Left lung (tissue), 10 donors: ENCODE measurements around the gene BAG3. TPM values are rescaled to one million over a fixed set of nuclear protein-coding genes. Genes with fewer than 3 reads are reported as not detected.

Experiments
- ATAC-seq: fragments of 200-7000 bp; cut with Tn5 transposase; one replicate; pipeline ENCODE4 v1.9.1; 2020; ENCODE audit warnings: moderate library complexity
- DNase-seq, 4 donors: peaks; one replicate each; pipeline ENCODE4 v3.0.0-alpha.2; 2013 to 2020
- H3K27ac ChIP-seq, 2 donors: fragments of 200-600 bp; sonication (generic) in 1 of 2; one replicate each; pipeline versions ENCODE4 v1.5.0 to v1.8.0; 2020 to 2021
- H3K27me3 ChIP-seq, 2 donors: fragments of 200-600 bp; sonication (generic) in 1 of 2; one replicate each; pipeline versions ENCODE4 v1.5.0 to v1.8.0; 2020 to 2021
- H3K36me3 ChIP-seq, 2 donors: fragments of 200-600 bp; sonication (generic) in 1 of 2; one replicate each; pipeline versions ENCODE4 v1.5.0 to v1.8.0; 2020 to 2021
- H3K4me1 ChIP-seq, 2 donors: fragments of 200-600 bp; one replicate each; pipeline ENCODE4 v1.8.0; 2021
- H3K4me3 ChIP-seq, 2 donors: fragments of 200-600 bp; sonication (generic) in 1 of 2; one replicate each; pipeline versions ENCODE4 v1.5.0 to v1.8.0; 2020 to 2021; ENCODE audit warnings: mild to moderate bottlenecking in 1 of 2
- H3K9me3 ChIP-seq, 2 donors: fragments of 200-600 bp; sonication (generic) in 1 of 2; one replicate each; pipeline versions ENCODE4 v1.5.0 to v1.8.0; 2020 to 2021
- CTCF ChIP-seq, 2 donors: fragments of 200-600 bp; sonication (generic) in 1 of 2; IDR thresholded peaks; one replicate each; pipeline versions ENCODE4 v1.5.0 to v1.8.0; 2021; ENCODE audit warnings: antibody characterized with exemption in 2 of 2
- intact Hi-C, 2 donors: fragments of 100-400 bp; cut with DNase I; formaldehyde crosslinking; loops; one replicate each; pipeline versions ENCODE4 v1.11.2 to v1.14.2; 2022
- polyA plus RNA-seq, 6 donors: library from polyadenylated mRNA; unstranded; fragments of 120-200 nt; gene quantifications; one replicate each; pipeline ENCODE4 v1.2.1, GENCODE V29; 2013; ENCODE audit not compliant: insufficient read length in 6 of 6
- total RNA-seq, 2 donors: library from RNA; stranded (reverse); fragmentation: NEBNext Ultra II Directional; extraction: Animal tissue kit (Norgen Biotek cat#: 25700); gene quantifications; one replicate each; pipeline ENCODE4 v1.2.1, GENCODE V29; 2021
- donor health status: DM: no; HTN: yes; CAD: no.
- donor health status: DM: no; HTN: no; CAD: no.

Gene BAG3
- total and polyA plus RNA-seq, 8 donors: 15.5 to 49.9 (median 19.6) TPM

GRCh38 chr10:119644205-119644814, 6.9 kb upstream of the BAG3 start:
- ATAC-seq: no peak
- TF ChIP-seq CTCF (IDR thresholded peaks at IDR 0.05): no peak

GRCh38 chr10:119644994-119645393, 6.2 kb upstream of the BAG3 start:
- ATAC-seq (no peak), DNase-seq (no peak)
- Histone ChIP-seq H3K27me3 (no peaks in the 10 kb centered on the region), H3K9me3 (peaks cover 0 to 14% of the 10 kb centered on the region in 2 donors), H3K4me1 (no peaks in the 10 kb centered on the region), H3K36me3 (no peaks in the 10 kb centered on the region), H3K4me3 (no peak overlapping the region), H3K27ac (no peak overlapping the region)
- TF ChIP-seq CTCF (IDR thresholded peaks at IDR 0.05): no peak
- intact Hi-C loops: no loop called here

More at GRCh38 chr10:119644205-119644814, 6.9 kb upstream of the BAG3 start:
- intact Hi-C loops: no loop called here
- no peaks in the 10 kb centered on the region for H3K4me1 ChIP-seq
- H3K4me3 ChIP-seq: no peak overlapping the region
- peaks cover 0 to 14% of the 10 kb centered on the region in 2 donors for H3K9me3 ChIP-seq
- DNase-seq: no peak
- no peaks in the 10 kb centered on the region for H3K36me3 ChIP-seq
- H3K27ac ChIP-seq: no peak overlapping the region
- H3K27me3 ChIP-seq: no peaks in the 10 kb centered on the region

GRCh38 chr10:119650062-119650461, 1.1 kb upstream of the BAG3 start:
- Histone ChIP-seq H3K4me1 (peaks cover 18 to 30% of the 10 kb centered on the region in 2 donors), H3K4me3 (no peak overlapping the region), H3K9me3 (peaks cover 0 to 4% of the 10 kb centered on the region in 2 donors), H3K27me3 (peaks cover 0 to 19% of the 10 kb centered on the region in 2 donors), H3K36me3 (no peaks in the 10 kb centered on the region), H3K27ac (no peak overlapping the region)
- ATAC-seq (no peak), DNase-seq (no peak)
- TF ChIP-seq CTCF (IDR thresholded peaks at IDR 0.05): no peak
- intact Hi-C loops: no loop called here

GRCh38 chr10:119651514-119652360, 557 bp downstream of the BAG3 start:
- Histone ChIP-seq H3K4me1 (peaks cover 28 to 46% of the 10 kb centered on the region in 2 donors), H3K27ac (peak overlapping the region; percentile 92 to 99), H3K27me3 (peaks cover 0 to 19% of the 10 kb centered on the region in 2 donors), H3K36me3 (peaks cover 0 to 5% of the 10 kb centered on the region in 2 donors), H3K4me3 (peak overlapping the region; percentile 83 to 84), H3K9me3 (no peaks in the 10 kb centered on the region)
- peak in 3 of 4 donors; percentile 31 to 84 (median 50) for DNase-seq
- intact Hi-C loops: no loop called here
- peak; percentile 16 for ATAC-seq
- no peak for TF ChIP-seq CTCF (IDR thresholded peaks at IDR 0.05)

GRCh38 chr10:119652361-119652730, 1.2 kb downstream of the BAG3 start:
- peak in 1 of 2 donors; percentile 19 for TF ChIP-seq CTCF (IDR thresholded peaks at IDR 0.05)
- H3K4me3 ChIP-seq: peak overlapping the region; percentile 83 to 84
- no peaks in the 10 kb centered on the region for H3K9me3 ChIP-seq
- H3K36me3 ChIP-seq: peaks cover 0 to 7% of the 10 kb centered on the region in 2 donors
- peak in 2 of 4 donors; percentile 42 to 74 for DNase-seq
- H3K4me1 ChIP-seq: peaks cover 33 to 52% of the 10 kb centered on the region in 2 donors
- H3K27me3 ChIP-seq: peaks cover 0 to 19% of the 10 kb centered on the region in 2 donors
- H3K27ac ChIP-seq: peak overlapping the region; percentile 92 to 99
- intact Hi-C loops: no loop called here
- peak; percentile 42 for ATAC-seq
